H1 (cell line): ENCODE results near the gene AP3M1. TPM values are rescaled to one million over a fixed set of nuclear protein-coding genes. Genes with fewer than 3 reads are reported as not detected.

Experiments
- CTCF ChIA-PET: fragments of 300-600 bp; sonication (Branson Sonifier 250); formaldehyde crosslinking; loops from one replicate; lab custom pipeline; 2021; ENCODE audit not compliant: partially characterized antibody; lab: Charles Lee
- POLR2A ChIA-PET: fragments of 300-600 bp; sonication (Branson Sonifier 250); formaldehyde crosslinking; loops from one replicate; lab custom pipeline; 2021; ENCODE audit warnings: inconsistent platforms; ENCODE audit not compliant: partially characterized antibody; lab: Charles Lee
- DNase-seq, 2 experiments: peaks; one replicate each; pipeline versions ENCODE4 v3.0.0 to v3.0.0-alpha.2; 2010 to 2022; ENCODE audit warnings: low spot score in 2 of 2, low read depth in 1 of 2, mixed read lengths in 1 of 2
- FAIRE-seq: peaks from 2 replicates; lab custom pipeline; 2011; peaks lifted over from hg19 to GRCh38; lab: Jason Lieb, UNC
- H2AFZ ChIP-seq: 2 replicates; pipeline ENCODE4 v1.8.1; 2012; ENCODE audit warnings: low read length, inconsistent platforms
- H2AK5ac ChIP-seq: 2 replicates; pipeline ENCODE4 v1.6.1; 2013; ENCODE audit warnings: low read depth, low read length
- H2BK120ac ChIP-seq: replicated peaks from 2 replicates; pipeline ENCODE3; 2013; ENCODE audit warnings: low read depth, low read length, inconsistent platforms
- H2BK12ac ChIP-seq: 2 replicates; pipeline ENCODE4 v1.6.1; 2013; ENCODE audit warnings: low read depth, low read length
- H2BK15ac ChIP-seq: 2 replicates; pipeline ENCODE4 v1.6.1; 2013; ENCODE audit warnings: low read length
- H2BK20ac ChIP-seq: 2 replicates; pipeline ENCODE4 v1.6.1; 2013; ENCODE audit warnings: low read length
- H2BK5ac ChIP-seq: 2 replicates; pipeline ENCODE4 v1.6.1; 2013; ENCODE audit warnings: low read depth, low read length
- H3K14ac ChIP-seq: 2 replicates; pipeline ENCODE4 v1.6.1; 2013; ENCODE audit warnings: inconsistent platforms; ENCODE audit not compliant: insufficient read length
- H3K18ac ChIP-seq: 2 replicates; pipeline ENCODE4 v1.6.1; 2013; ENCODE audit warnings: low read length; ENCODE audit errors: extremely low read depth
- H3K23ac ChIP-seq: 2 replicates; pipeline ENCODE4 v1.6.1; 2013; ENCODE audit warnings: inconsistent platforms; ENCODE audit not compliant: insufficient read length
- H3K23me2 ChIP-seq: 2 replicates; pipeline ENCODE4 v1.6.1; 2013; ENCODE audit warnings: low read depth, low read length
- H3K27ac ChIP-seq: 2 replicates; pipeline ENCODE4 v1.6.1; 2011; ENCODE audit warnings: low read depth, low read length, inconsistent platforms
- H3K27me3 ChIP-seq, 4 experiments: replicated peaks in 1 of 4; 1 replicate in 1 of 4; 2 replicates in 3 of 4; pipeline versions ENCODE4 v1.6.1 to v1.8.1; 2011 to 2013; ENCODE audit warnings: low read length in 3 of 4, mild to moderate bottlenecking in 3 of 4, inconsistent platforms in 2 of 4, mixed read lengths in 2 of 4, moderate library complexity in 1 of 4; ENCODE audit not compliant: control insufficient read depth in 3 of 4, insufficient read depth in 3 of 4; ENCODE audit errors: extremely low read depth in 1 of 4
- H3K36me3 ChIP-seq, 4 experiments: 2 replicates each; pipeline versions ENCODE4 v1.6.1 to v1.8.1; 2011 to 2013; ENCODE audit warnings: mild to moderate bottlenecking in 4 of 4, low read length in 3 of 4, moderate library complexity in 2 of 4, control low read depth in 1 of 4, inconsistent platforms in 1 of 4; ENCODE audit not compliant: insufficient read depth in 4 of 4, control insufficient read depth in 2 of 4
- H3K4ac ChIP-seq: replicated peaks from 2 replicates; pipeline ENCODE3; 2013; ENCODE audit warnings: low read length, low read depth, mixed read lengths, inconsistent platforms; ENCODE audit not compliant: insufficient read length
- H3K4me1 ChIP-seq, 4 experiments: replicated peaks in 1 of 4; 1 replicate in 1 of 4; 2 replicates in 3 of 4; pipeline versions ENCODE4 v1.6.1 to v1.8.1; 2011 to 2013; ENCODE audit warnings: low read length in 3 of 4, inconsistent platforms in 2 of 4, mixed read lengths in 1 of 4; ENCODE audit not compliant: insufficient read depth in 4 of 4, control insufficient read depth in 3 of 4
- H3K4me2 ChIP-seq, 2 experiments: 2 replicates each; pipeline versions ENCODE4 v1.6.1 to v1.8.1; 2011 to 2013; ENCODE audit warnings: low read depth in 2 of 2, low read length in 2 of 2, control low read depth in 1 of 2, inconsistent platforms in 1 of 2, mild to moderate bottlenecking in 1 of 2; ENCODE audit not compliant: insufficient read depth in 1 of 2
- H3K4me3 ChIP-seq, 4 experiments: fragments of 200-600, 300-600 bp in 1 of 4; sonication (generic), shearing (Covaris generic), sonication (Bioruptor Twin) in 1 of 4; 2 replicates each; pipeline versions ENCODE4 v1.5.1 to v1.8.1; 2011 to 2016; ENCODE audit warnings: low read length in 4 of 4, low read depth in 3 of 4, control low read depth in 2 of 4, inconsistent platforms in 2 of 4, mild to moderate bottlenecking in 2 of 4, mixed read lengths in 1 of 4, moderate library complexity in 1 of 4; ENCODE audit not compliant: insufficient read depth in 2 of 4; ENCODE audit errors: extremely low read depth in 1 of 4
- H3K56ac ChIP-seq: replicated peaks from 2 replicates; pipeline ENCODE3; 2013; ENCODE audit warnings: low read depth, mild to moderate bottlenecking, mixed read lengths, low read length, inconsistent platforms; ENCODE audit not compliant: insufficient read length
- H3K79me1 ChIP-seq: 2 replicates; pipeline ENCODE4 v1.6.1; 2013; ENCODE audit warnings: low read depth, low read length, control low read depth
- H3K79me2 ChIP-seq, 2 experiments: 2 replicates each; pipeline versions ENCODE4 v1.6.1 to v1.8.1; 2012 to 2013; ENCODE audit warnings: low read length in 2 of 2, mild to moderate bottlenecking in 2 of 2, inconsistent platforms in 1 of 2; ENCODE audit not compliant: insufficient read depth in 2 of 2, control insufficient read depth in 1 of 2
- H3K9ac ChIP-seq, 4 experiments: replicated peaks in 1 of 4; 1 replicate in 1 of 4; 2 replicates in 3 of 4; pipeline versions ENCODE4 v1.6.1 to v1.8.1; 2011 to 2013; ENCODE audit warnings: low read depth in 3 of 4, low read length in 3 of 4, control low read depth in 2 of 4, mild to moderate bottlenecking in 2 of 4, moderate library complexity in 2 of 4, inconsistent platforms in 1 of 4; ENCODE audit errors: extremely low read depth in 1 of 4
- H3K9me3 ChIP-seq, 2 experiments: 2 replicates each; pipeline versions ENCODE4 v1.6.1 to v1.8.1; 2012 to 2013; ENCODE audit warnings: mild to moderate bottlenecking in 2 of 2, moderate library complexity in 2 of 2, control low read depth in 1 of 2, inconsistent platforms in 1 of 2, low read depth in 1 of 2, low read length in 1 of 2, mixed read lengths in 1 of 2; ENCODE audit not compliant: insufficient read depth in 2 of 2
- H4K20me1 ChIP-seq, 2 experiments: replicated peaks in 1 of 2; 2 replicates each; pipeline versions ENCODE3 to v1.8.1; 2011 to 2013; ENCODE audit warnings: inconsistent platforms in 2 of 2, low read length in 2 of 2, mild to moderate bottlenecking in 1 of 2; ENCODE audit not compliant: insufficient read depth in 2 of 2, control insufficient read depth in 1 of 2
- H4K5ac ChIP-seq: 2 replicates; pipeline ENCODE4 v1.6.1; 2013; ENCODE audit warnings: low read length, low read depth, mixed read lengths, inconsistent platforms; ENCODE audit not compliant: insufficient read length
- H4K8ac ChIP-seq: 2 replicates; pipeline ENCODE4 v1.8.0; 2013; ENCODE audit warnings: mild to moderate bottlenecking, moderate library complexity, low read length, inconsistent platforms; ENCODE audit not compliant: insufficient read depth; ENCODE audit errors: extremely low read depth
- H4K91ac ChIP-seq: replicated peaks from 2 replicates; pipeline ENCODE3; 2013; ENCODE audit warnings: low read length, mixed read lengths, inconsistent platforms; ENCODE audit not compliant: insufficient read length
- BCL11A ChIP-seq, 2 experiments: IDR thresholded peaks; one replicate each; pipeline ENCODE4 v1.6.1; 2011; ENCODE audit warnings: low read depth in 2 of 2, low read length in 2 of 2, mild to moderate bottlenecking in 2 of 2
- BRCA1 ChIP-seq: IDR thresholded peaks from 2 replicates; pipeline ENCODE4 v1.6.1; 2012; ENCODE audit warnings: low read depth, low read length, improper control_type of control experiment
- CBX8 ChIP-seq: fragments of 300-800, 300-1000 bp; sonication (generic); IDR thresholded peaks from 2 replicates; pipeline ENCODE4 v1.7.1; 2016; ENCODE audit warnings: low read depth, low read length, borderline replicate concordance
- HDAC2 ChIP-seq, 2 experiments: fragments of 300-600 bp in 1 of 2; sonication (generic) in 1 of 2; IDR thresholded peaks; 2 replicates each; pipeline ENCODE4 v1.6.1; 2011 to 2012; ENCODE audit warnings: low read depth in 2 of 2, low read length in 2 of 2, mild to moderate bottlenecking in 2 of 2, moderate library complexity in 2 of 2, borderline replicate concordance in 1 of 2, inconsistent platforms in 1 of 2
- KDM5A ChIP-seq: fragments of 200-600 bp; IDR thresholded peaks from 2 replicates; pipeline ENCODE4 v1.7.1; 2012; ENCODE audit warnings: mild to moderate bottlenecking, low read length, inconsistent platforms, mixed read lengths
- RBBP5 ChIP-seq: IDR thresholded peaks from 2 replicates; pipeline ENCODE4 v1.7.1; 2012; ENCODE audit warnings: low read depth, mild to moderate bottlenecking, inconsistent platforms, low read length, moderate library complexity, borderline replicate concordance
- SP1 ChIP-seq: IDR thresholded peaks from 2 replicates; pipeline ENCODE4 v1.6.1; 2011; ENCODE audit warnings: low read depth, low read length
- SP2 ChIP-seq: IDR thresholded peaks from 2 replicates; pipeline ENCODE4 v1.6.1; 2012; ENCODE audit warnings: mild to moderate bottlenecking, low read length, inconsistent platforms
- TBP ChIP-seq: IDR thresholded peaks from 2 replicates; pipeline ENCODE4 v1.6.1; 2011; ENCODE audit warnings: low read depth, low read length, improper control_type of control experiment
- TEAD4 ChIP-seq: IDR thresholded peaks from 2 replicates; pipeline ENCODE4 v1.6.1; 2012; ENCODE audit warnings: low read depth, low read length, inconsistent platforms, mixed read lengths
- polyA plus RNA-seq, 7 experiments: library from polyadenylated mRNA; depleted of rRNA in 3 of 7; stranded (reverse) in 5 of 7; unstranded in 2 of 7; fragments of >200 nt in 5 of 7; fragments of 200-250 nt in 2 of 7; gene quantifications; 1 replicate in 5 of 7; 2 replicates in 1 of 7; 4 replicates in 1 of 7; pipeline versions ENCODE4 v1.2.1 to v1.2.3, GENCODE V29; 2011 to 2013; ENCODE audit warnings: missing spikeins in 2 of 7, mixed read lengths in 2 of 7
- total RNA-seq: library from RNA; stranded (reverse); fragmentation: NEBNext Ultra II Directional; extraction: Animal tissue kit (Norgen Biotek cat#: 25700); gene quantifications from 2 replicates; pipeline ENCODE4 v1.2.1, GENCODE V29; 2021
- TF ChIP-seq, protein P1 (sequence below), 3 experiments: IDR thresholded peaks; 1 replicate in 2 of 3; 2 replicates in 1 of 3; pipeline versions ENCODE4 v1.5.1 to v1.6.1; 2011; ENCODE audit warnings: low read length in 3 of 3, mild to moderate bottlenecking in 3 of 3, inconsistent platforms in 2 of 3, low read depth in 1 of 3, moderate library complexity in 1 of 3; ENCODE audit not compliant: insufficient read depth in 1 of 3; ENCODE audit errors: control extremely low read depth in 1 of 3
- TF ChIP-seq, protein P2 (sequence below): IDR thresholded peaks from 2 replicates; pipeline ENCODE4 v1.6.1; 2011; ENCODE audit warnings: low read depth, mild to moderate bottlenecking, low read length; ENCODE audit not compliant: insufficient read depth

Gene AP3M1
- total and polyA plus RNA-seq, 2 of the 8 experiments (the other 6 are each of a cell fraction or from before 2014, with no cell fraction given): 23.9 to 38.9 TPM

DNA sequence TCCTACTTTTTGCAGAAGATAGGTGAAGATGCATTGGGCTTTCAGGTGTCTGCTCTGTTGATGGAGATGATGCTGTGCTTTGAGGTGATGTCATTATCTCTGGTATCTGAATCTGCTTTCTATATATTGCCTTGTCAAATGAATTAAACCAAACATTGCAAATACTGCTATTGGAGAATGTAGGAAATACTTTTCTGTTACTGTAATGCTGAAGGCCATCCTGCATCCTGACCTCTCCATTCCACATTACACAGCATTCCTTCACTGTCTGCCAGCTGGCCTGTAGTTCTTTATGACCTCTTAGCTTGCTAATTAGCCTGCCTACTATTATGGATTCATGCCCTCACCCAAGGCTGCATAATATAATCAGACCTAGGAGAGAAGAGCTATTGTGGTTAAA lies 79.5 kb downstream of the AP3M1 start:
- FAIRE-seq (no peak), DNase-seq (no peak)
- H3K23ac ChIP-seq: no peak overlapping the region
- CTCF ChIA-PET: interaction anchor here (1.3 to 1.4 kb wide), 2 partner anchors 10 to 204 kb away, joined by 3 read pairs; no protein-coding TSS in a partner anchor
- H4K20me1 ChIP-seq: no peaks in the 10 kb centered on the region
- H3K56ac ChIP-seq: no peak overlapping the region
- no peaks in the 10 kb centered on the region; the same call in 1 of the 2 replicates for H3K79me1 ChIP-seq
- no peaks in the 10 kb centered on the region for H3K23me2 ChIP-seq
- H2BK15ac ChIP-seq: no peak overlapping the region
- peaks cover 0 to 3% (median 0%) of the 10 kb centered on the region in 4 experiments; a peak in 2 of 7 replicates for H3K4me1 ChIP-seq
- no peaks in the 10 kb centered on the region for H3K9me3 ChIP-seq
- peaks cover 0 to 49% of the 10 kb centered on the region in 2 experiments; a peak in 2 of 4 replicates for H3K79me2 ChIP-seq
- H4K5ac ChIP-seq: no peak overlapping the region
- H4K91ac ChIP-seq: no peak overlapping the region
- no peak overlapping the region for H2AK5ac ChIP-seq
- no peak overlapping the region for H3K18ac ChIP-seq
- H3K27ac ChIP-seq: no peak overlapping the region
- POLR2A ChIA-PET: interaction anchor here (1.3 kb wide), 1 partner anchor 72 kb away, joined by 3 read pairs; no protein-coding TSS in a partner anchor
- no peak overlapping the region for H2BK120ac ChIP-seq
- H4K8ac ChIP-seq: no peak overlapping the region
- H3K36me3 ChIP-seq: peaks cover 2 to 47% (median 19%) of the 10 kb centered on the region in 4 experiments
- no peaks in the 10 kb centered on the region for H3K27me3 ChIP-seq
- H3K4me3 ChIP-seq: no peak overlapping the region
- no peak overlapping the region for H3K4ac ChIP-seq
- no peak overlapping the region for H3K9ac ChIP-seq
- H2BK5ac ChIP-seq: no peak overlapping the region
- no peak overlapping the region for H3K4me2 ChIP-seq
- no peak overlapping the region for H2BK12ac ChIP-seq
- H3K14ac ChIP-seq: no peak overlapping the region
- H2AFZ ChIP-seq: no peak overlapping the region
- H2BK20ac ChIP-seq: no peak overlapping the region
- TF ChIP-seq TBP (no peak), SP2 (no peak), KDM5A (no peak), HDAC2 (IDR thresholded peaks at IDR 0.05; ENCODE audit: borderline replicate concordance in 1 of 2, low read depth in 2 of 2, low read length in 2 of 2) (no peak), BRCA1 (no peak), TEAD4 (no peak), CBX8 (no peak), RBBP5 (no peak), BCL11A (IDR thresholded peaks at IDR 0.05; ENCODE audit: low read depth in 2 of 2, low read length in 2 of 2) (no peak), SP1 (no peak)
- TF ChIP-seq, protein P1, sequence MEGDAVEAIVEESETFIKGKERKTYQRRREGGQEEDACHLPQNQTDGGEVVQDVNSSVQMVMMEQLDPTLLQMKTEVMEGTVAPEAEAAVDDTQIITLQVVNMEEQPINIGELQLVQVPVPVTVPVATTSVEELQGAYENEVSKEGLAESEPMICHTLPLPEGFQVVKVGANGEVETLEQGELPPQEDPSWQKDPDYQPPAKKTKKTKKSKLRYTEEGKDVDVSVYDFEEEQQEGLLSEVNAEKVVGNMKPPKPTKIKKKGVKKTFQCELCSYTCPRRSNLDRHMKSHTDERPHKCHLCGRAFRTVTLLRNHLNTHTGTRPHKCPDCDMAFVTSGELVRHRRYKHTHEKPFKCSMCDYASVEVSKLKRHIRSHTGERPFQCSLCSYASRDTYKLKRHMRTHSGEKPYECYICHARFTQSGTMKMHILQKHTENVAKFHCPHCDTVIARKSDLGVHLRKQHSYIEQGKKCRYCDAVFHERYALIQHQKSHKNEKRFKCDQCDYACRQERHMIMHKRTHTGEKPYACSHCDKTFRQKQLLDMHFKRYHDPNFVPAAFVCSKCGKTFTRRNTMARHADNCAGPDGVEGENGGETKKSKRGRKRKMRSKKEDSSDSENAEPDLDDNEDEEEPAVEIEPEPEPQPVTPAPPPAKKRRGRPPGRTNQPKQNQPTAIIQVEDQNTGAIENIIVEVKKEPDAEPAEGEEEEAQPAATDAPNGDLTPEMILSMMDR (IDR thresholded peaks at IDR 0.05; ENCODE audit: control extremely low read depth in 1 of 3, insufficient read depth in 1 of 3, low read depth in 1 of 3, low read length in 3 of 3): no peak
- TF ChIP-seq, protein P2, sequence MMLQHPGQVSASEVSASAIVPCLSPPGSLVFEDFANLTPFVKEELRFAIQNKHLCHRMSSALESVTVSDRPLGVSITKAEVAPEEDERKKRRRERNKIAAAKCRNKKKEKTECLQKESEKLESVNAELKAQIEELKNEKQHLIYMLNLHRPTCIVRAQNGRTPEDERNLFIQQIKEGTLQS: no peak
